ENCODE measurements around the gene PUM2. TPM values are rescaled to one million over a fixed set of nuclear protein-coding genes. Genes with fewer than 3 reads are reported as not detected.

The PUM2 gene
- total RNA-seq, 4 donors from 2014 or later = 26.0 to 36.4 (median 29.6) TPM

- no peak for ATAC-seq
- DNase-seq = no peak
- intact Hi-C loops (cut with DNase I; ENCODE audit: low total_unique reads) = no loop called here
- Histone ChIP-seq H3K27ac (no peak overlapping the region), H3K9me3 (no peaks in the 10 kb centered on the region), H3K4me1 (peaks cover 0 to 5% of the 10 kb centered on the region in 2 donors), H3K36me3 (no peaks in the 10 kb centered on the region), H3K27me3 (peaks cover 3 to 12% (median 7%) of the 10 kb centered on the region in 3 donors), H3K4me3 (no peak overlapping the region)
- in situ Hi-C loops (cut with MboI; ENCODE audit: low sequenced_read_pairs in 4 of 4) = no loop called here
- no peak for TF ChIP-seq CTCF (IDR thresholded peaks at IDR 0.05 in 4 of 5, conservative IDR thresholded peaks at IDR 0.05 in 1 of 5)
- TF ChIP-seq POLR2A (IDR thresholded peaks at IDR 0.05) = no peak
Observed at GRCh38 chr2:20218331-20219320, 132.0 kb downstream of the PUM2 start.

GRCh38 chr2:20217041-20217970 lies 133.3 kb downstream of the PUM2 start:
- DNase-seq (no peak), ATAC-seq (no peak)
- H3K4me3 ChIP-seq = no peak overlapping the region
- H3K27ac ChIP-seq = no peak overlapping the region
- intact Hi-C loops (cut with DNase I; ENCODE audit: low total_unique reads) = no loop called here
- peaks cover 0 to 5% (median 0%) of the 10 kb centered on the region in 3 donors for H3K27me3 ChIP-seq
- H3K9me3 ChIP-seq = no peaks in the 10 kb centered on the region
- no peaks in the 10 kb centered on the region for H3K36me3 ChIP-seq
- no peaks in the 10 kb centered on the region for H3K4me1 ChIP-seq
- TF ChIP-seq CTCF (IDR thresholded peaks at IDR 0.05 in 4 of 5, conservative IDR thresholded peaks at IDR 0.05 in 1 of 5) = no peak
- TF ChIP-seq POLR2A (IDR thresholded peaks at IDR 0.05) = no peak
- in situ Hi-C loops (cut with MboI; ENCODE audit: low sequenced_read_pairs in 4 of 4) = no loop called here

- Histone ChIP-seq H3K36me3 (no peaks in the 10 kb centered on the region), H3K9me3 (no peaks in the 10 kb centered on the region), H3K27ac (no peak overlapping the region), H3K4me3 (no peak overlapping the region), H3K27me3 (no peaks in the 10 kb centered on the region), H3K4me1 (no peaks in the 10 kb centered on the region)
- TF ChIP-seq CTCF (IDR thresholded peaks at IDR 0.05 in 4 of 5, conservative IDR thresholded peaks at IDR 0.05 in 1 of 5) (no peak), POLR2A (IDR thresholded peaks at IDR 0.05) (no peak)
- in situ Hi-C loops (cut with MboI; ENCODE audit: low sequenced_read_pairs in 4 of 4) = no loop called here
- intact Hi-C loops (cut with DNase I; ENCODE audit: low total_unique reads) = no loop called here
- ATAC-seq (no peak), DNase-seq (no peak)
Observed at GRCh38 chr2:20216130-20217025, 134.3 kb downstream of the PUM2 start.

All from gastrocnemius medialis (tissue), 4 donors.